SK-N-SH (cell line): ENCODE measurements around the gene TMEM187.

Experiments
- EZH2phosphoT487 ChIP-seq: fragments of 200-600 bp; sonication (generic); IDR thresholded peaks from 2 replicates; pipeline ENCODE4 v1.6.1; 2017; ENCODE audit warnings: low read depth, mixed run types, mild to moderate bottlenecking, antibody characterized with exemption, moderate library complexity, borderline replicate concordance
- GATA2 ChIP-seq: sonication (generic); formaldehyde crosslinking; IDR thresholded peaks from 2 replicates; pipeline ENCODE4 v1.5.0; 2020; ENCODE audit warnings: mild to moderate bottlenecking, missing genetic modification reagents
- NFIC ChIP-seq: IDR thresholded peaks from 2 replicates; pipeline ENCODE4 v1.4.0; 2012; ENCODE audit warnings: borderline replicate concordance
- NRF1 ChIP-seq: IDR thresholded peaks from 2 replicates; pipeline ENCODE4 v1.6.1; 2012; ENCODE audit warnings: low read depth, mild to moderate bottlenecking, low read length
- POLR2AphosphoS5 ChIP-seq: IDR thresholded peaks from 2 replicates; pipeline ENCODE4 v1.6.1; 2012; ENCODE audit warnings: low read depth, low read length
- RFX5 ChIP-seq: IDR thresholded peaks from 2 replicates; pipeline ENCODE4 v1.6.1; 2012; ENCODE audit warnings: mild to moderate bottlenecking, improper control_type of control experiment, low read length
- RXRA ChIP-seq: IDR thresholded peaks from 2 replicates; pipeline ENCODE4 v1.4.0; 2012; ENCODE audit warnings: low read depth, mild to moderate bottlenecking, borderline replicate concordance
- TAF1 ChIP-seq: IDR thresholded peaks from 2 replicates; pipeline ENCODE4 v1.6.1; 2012; ENCODE audit warnings: low read depth, mild to moderate bottlenecking, low read length, moderate library complexity, borderline replicate concordance
- TF ChIP-seq, protein P1 (sequence below): IDR thresholded peaks from 2 replicates; pipeline ENCODE4 v1.4.0; 2012; ENCODE audit warnings: low read depth, borderline replicate concordance
- TF ChIP-seq, protein P2 (sequence below): fragments of 200-600 bp; sonication (generic); IDR thresholded peaks from 2 replicates; pipeline ENCODE4 v1.6.1; 2017; ENCODE audit warnings: antibody characterized with exemption, mild to moderate bottlenecking, moderate library complexity
- TF ChIP-seq, protein P3 (sequence below): IDR thresholded peaks from 2 replicates; pipeline ENCODE4 v1.4.0; 2012; ENCODE audit warnings: low read depth
- TF ChIP-seq, protein P4 (sequence below): IDR thresholded peaks from 2 replicates; pipeline ENCODE4 v1.6.1; 2012; ENCODE audit warnings: mild to moderate bottlenecking, low read depth, low read length, moderate library complexity
- TF ChIP-seq, protein P5 (sequence below): fragments of 150-350 bp; IDR thresholded peaks from 2 replicates; pipeline ENCODE4 v1.6.1; 2017; ENCODE audit warnings: antibody characterized with exemption, low read length, low read depth, borderline replicate concordance

DNA sequence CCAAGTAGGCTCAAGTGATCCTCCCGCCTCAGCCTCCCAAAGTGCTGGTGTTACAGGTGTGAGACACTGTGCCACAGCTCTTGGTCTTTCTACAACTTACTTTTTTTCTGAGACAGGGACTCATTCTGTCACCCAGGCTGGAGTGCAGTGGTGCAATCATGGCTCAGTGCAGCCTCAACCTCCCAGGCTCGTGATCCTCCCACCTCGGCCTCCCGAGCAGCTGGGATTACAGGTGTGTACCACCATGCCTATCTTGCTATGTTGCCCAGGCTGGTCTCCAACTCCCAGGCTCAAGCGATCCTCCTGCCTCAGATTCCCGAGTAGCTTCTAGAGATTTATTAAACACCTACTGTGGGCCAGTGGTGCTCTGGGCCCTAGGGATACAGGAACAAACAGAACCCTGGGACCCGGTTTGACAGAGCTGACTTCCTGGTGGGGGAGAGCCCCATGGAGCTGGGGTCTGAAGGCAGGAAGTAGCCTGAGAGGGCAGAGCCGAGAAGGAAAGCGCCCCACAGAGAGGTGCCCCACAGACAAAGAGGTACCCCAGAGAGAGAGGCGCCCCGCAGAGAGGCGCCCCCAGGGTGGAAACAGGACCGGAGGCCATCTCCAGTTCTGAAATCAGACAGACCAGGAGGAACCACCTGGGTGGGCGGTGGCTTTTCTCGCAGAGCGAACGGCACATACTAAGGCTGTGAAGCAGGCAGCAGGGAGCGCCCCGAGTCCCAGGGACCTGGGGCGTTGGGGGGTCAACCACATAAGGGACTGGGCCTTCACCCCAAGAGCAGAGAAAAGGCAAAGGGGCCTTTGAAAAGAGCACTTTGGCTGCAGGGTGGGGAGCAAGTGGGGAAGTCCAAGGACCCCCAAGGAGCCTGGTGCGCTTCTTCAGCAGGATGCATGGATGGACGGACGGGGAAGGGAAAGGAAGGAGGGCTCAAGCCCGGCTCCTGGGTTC, 42.2 kb downstream of the TMEM187 start:
- TF ChIP-seq, protein P1, sequence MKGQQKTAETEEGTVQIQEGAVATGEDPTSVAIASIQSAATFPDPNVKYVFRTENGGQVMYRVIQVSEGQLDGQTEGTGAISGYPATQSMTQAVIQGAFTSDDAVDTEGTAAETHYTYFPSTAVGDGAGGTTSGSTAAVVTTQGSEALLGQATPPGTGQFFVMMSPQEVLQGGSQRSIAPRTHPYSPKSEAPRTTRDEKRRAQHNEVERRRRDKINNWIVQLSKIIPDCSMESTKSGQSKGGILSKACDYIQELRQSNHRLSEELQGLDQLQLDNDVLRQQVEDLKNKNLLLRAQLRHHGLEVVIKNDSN, result no peak
- no peak for TF ChIP-seq NRF1
- TF ChIP-seq TAF1, result no peak
- TF ChIP-seq, protein P2, sequence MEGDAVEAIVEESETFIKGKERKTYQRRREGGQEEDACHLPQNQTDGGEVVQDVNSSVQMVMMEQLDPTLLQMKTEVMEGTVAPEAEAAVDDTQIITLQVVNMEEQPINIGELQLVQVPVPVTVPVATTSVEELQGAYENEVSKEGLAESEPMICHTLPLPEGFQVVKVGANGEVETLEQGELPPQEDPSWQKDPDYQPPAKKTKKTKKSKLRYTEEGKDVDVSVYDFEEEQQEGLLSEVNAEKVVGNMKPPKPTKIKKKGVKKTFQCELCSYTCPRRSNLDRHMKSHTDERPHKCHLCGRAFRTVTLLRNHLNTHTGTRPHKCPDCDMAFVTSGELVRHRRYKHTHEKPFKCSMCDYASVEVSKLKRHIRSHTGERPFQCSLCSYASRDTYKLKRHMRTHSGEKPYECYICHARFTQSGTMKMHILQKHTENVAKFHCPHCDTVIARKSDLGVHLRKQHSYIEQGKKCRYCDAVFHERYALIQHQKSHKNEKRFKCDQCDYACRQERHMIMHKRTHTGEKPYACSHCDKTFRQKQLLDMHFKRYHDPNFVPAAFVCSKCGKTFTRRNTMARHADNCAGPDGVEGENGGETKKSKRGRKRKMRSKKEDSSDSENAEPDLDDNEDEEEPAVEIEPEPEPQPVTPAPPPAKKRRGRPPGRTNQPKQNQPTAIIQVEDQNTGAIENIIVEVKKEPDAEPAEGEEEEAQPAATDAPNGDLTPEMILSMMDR, result no peak
- TF ChIP-seq, protein P3, sequence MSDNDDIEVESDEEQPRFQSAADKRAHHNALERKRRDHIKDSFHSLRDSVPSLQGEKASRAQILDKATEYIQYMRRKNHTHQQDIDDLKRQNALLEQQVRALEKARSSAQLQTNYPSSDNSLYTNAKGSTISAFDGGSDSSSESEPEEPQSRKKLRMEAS, result no peak
- no peak for TF ChIP-seq POLR2AphosphoS5
- no peak for TF ChIP-seq GATA2
- no peak for TF ChIP-seq EZH2phosphoT487
- no peak for TF ChIP-seq NFIC
- TF ChIP-seq, protein P4, sequence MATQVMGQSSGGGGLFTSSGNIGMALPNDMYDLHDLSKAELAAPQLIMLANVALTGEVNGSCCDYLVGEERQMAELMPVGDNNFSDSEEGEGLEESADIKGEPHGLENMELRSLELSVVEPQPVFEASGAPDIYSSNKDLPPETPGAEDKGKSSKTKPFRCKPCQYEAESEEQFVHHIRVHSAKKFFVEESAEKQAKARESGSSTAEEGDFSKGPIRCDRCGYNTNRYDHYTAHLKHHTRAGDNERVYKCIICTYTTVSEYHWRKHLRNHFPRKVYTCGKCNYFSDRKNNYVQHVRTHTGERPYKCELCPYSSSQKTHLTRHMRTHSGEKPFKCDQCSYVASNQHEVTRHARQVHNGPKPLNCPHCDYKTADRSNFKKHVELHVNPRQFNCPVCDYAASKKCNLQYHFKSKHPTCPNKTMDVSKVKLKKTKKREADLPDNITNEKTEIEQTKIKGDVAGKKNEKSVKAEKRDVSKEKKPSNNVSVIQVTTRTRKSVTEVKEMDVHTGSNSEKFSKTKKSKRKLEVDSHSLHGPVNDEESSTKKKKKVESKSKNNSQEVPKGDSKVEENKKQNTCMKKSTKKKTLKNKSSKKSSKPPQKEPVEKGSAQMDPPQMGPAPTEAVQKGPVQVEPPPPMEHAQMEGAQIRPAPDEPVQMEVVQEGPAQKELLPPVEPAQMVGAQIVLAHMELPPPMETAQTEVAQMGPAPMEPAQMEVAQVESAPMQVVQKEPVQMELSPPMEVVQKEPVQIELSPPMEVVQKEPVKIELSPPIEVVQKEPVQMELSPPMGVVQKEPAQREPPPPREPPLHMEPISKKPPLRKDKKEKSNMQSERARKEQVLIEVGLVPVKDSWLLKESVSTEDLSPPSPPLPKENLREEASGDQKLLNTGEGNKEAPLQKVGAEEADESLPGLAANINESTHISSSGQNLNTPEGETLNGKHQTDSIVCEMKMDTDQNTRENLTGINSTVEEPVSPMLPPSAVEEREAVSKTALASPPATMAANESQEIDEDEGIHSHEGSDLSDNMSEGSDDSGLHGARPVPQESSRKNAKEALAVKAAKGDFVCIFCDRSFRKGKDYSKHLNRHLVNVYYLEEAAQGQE, result no peak
- TF ChIP-seq, protein P5, sequence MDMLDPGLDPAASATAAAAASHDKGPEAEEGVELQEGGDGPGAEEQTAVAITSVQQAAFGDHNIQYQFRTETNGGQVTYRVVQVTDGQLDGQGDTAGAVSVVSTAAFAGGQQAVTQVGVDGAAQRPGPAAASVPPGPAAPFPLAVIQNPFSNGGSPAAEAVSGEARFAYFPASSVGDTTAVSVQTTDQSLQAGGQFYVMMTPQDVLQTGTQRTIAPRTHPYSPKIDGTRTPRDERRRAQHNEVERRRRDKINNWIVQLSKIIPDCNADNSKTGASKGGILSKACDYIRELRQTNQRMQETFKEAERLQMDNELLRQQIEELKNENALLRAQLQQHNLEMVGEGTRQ, result no peak
- TF ChIP-seq RXRA, result no peak
- TF ChIP-seq RFX5, result no peak
